HepG2 (cell line): ENCODE results near the gene ICE2.

ENCODE experiments used
- CBX5 ChIP-seq: sonication (generic); formaldehyde crosslinking; IDR thresholded peaks from 2 replicates; pipeline ENCODE4 v1.4.0; 2020; ENCODE audit warnings: missing genetic modification reagents, borderline replicate concordance
- GABPA ChIP-seq, 2 experiments: IDR thresholded peaks; 2 replicates each; pipeline ENCODE4 v1.6.1; 2011 to 2016; ENCODE audit warnings: low read depth in 2 of 2, low read length in 1 of 2, missing biosample characterization in 1 of 2, missing genetic modification characterization in 1 of 2
- HNF4A ChIP-seq: sonication (generic); formaldehyde crosslinking; IDR thresholded peaks from 2 replicates; pipeline ENCODE4 v1.4.0; 2020; ENCODE audit warnings: missing genetic modification reagents
- RAD21 ChIP-seq: fragments of 450-650 bp; formaldehyde crosslinking; IDR thresholded peaks from 2 replicates; pipeline ENCODE4 v1.5.0; 2020; ENCODE audit warnings: mild to moderate bottlenecking
- RBM22 ChIP-seq: fragments of 200-400 bp; formaldehyde crosslinking; optimal IDR thresholded peaks from 2 replicates; pipeline ENCODE3; 2017; ENCODE audit warnings: mild to moderate bottlenecking, low read length, moderate library complexity
- TAF1 ChIP-seq: sonication (generic); formaldehyde crosslinking; IDR thresholded peaks from 2 replicates; pipeline ENCODE4 v1.4.0; 2020; ENCODE audit warnings: missing genetic modification reagents
- YY1 ChIP-seq: IDR thresholded peaks from 2 replicates; pipeline ENCODE4 v1.6.1; 2011; ENCODE audit warnings: low read length, low read depth, moderate library complexity, mild to moderate bottlenecking; ENCODE audit not compliant: insufficient read depth, insufficient replicate concordance
- ZFP37 ChIP-seq: sonication (generic); formaldehyde crosslinking; IDR thresholded peaks from 2 replicates; pipeline ENCODE4 v1.4.0; 2020; ENCODE audit warnings: missing genetic modification reagents, borderline replicate concordance
- ZKSCAN1 ChIP-seq: fragments of 150-350 bp; IDR thresholded peaks from 2 replicates; pipeline ENCODE4 v1.6.1; 2014; ENCODE audit warnings: low read length
- ZNF138 ChIP-seq: sonication (generic); formaldehyde crosslinking; IDR thresholded peaks from 2 replicates; pipeline ENCODE4 v1.5.0; 2020; ENCODE audit warnings: mild to moderate bottlenecking, low read depth, missing genetic modification reagents
- ZNF225 ChIP-seq: sonication (generic); formaldehyde crosslinking; IDR thresholded peaks from 2 replicates; pipeline ENCODE4 v1.4.0; 2020; ENCODE audit warnings: mild to moderate bottlenecking, missing genetic modification reagents
- ZNF558 ChIP-seq: sonication (generic); formaldehyde crosslinking; IDR thresholded peaks from 2 replicates; pipeline ENCODE4 v1.9.0; 2022; ENCODE audit warnings: mild to moderate bottlenecking, missing genetic modification reagents, borderline replicate concordance
- TF ChIP-seq, protein P1 (sequence below): sonication (generic); formaldehyde crosslinking; IDR thresholded peaks from 2 replicates; pipeline ENCODE4 v1.5.0; 2020; ENCODE audit warnings: mild to moderate bottlenecking, missing genetic modification reagents, moderate library complexity
- TF ChIP-seq, protein P2 (sequence below): sonication (generic); formaldehyde crosslinking; IDR thresholded peaks from 2 replicates; pipeline ENCODE4 v1.4.0; 2020; ENCODE audit warnings: missing genetic modification reagents, borderline replicate concordance

DNA sequence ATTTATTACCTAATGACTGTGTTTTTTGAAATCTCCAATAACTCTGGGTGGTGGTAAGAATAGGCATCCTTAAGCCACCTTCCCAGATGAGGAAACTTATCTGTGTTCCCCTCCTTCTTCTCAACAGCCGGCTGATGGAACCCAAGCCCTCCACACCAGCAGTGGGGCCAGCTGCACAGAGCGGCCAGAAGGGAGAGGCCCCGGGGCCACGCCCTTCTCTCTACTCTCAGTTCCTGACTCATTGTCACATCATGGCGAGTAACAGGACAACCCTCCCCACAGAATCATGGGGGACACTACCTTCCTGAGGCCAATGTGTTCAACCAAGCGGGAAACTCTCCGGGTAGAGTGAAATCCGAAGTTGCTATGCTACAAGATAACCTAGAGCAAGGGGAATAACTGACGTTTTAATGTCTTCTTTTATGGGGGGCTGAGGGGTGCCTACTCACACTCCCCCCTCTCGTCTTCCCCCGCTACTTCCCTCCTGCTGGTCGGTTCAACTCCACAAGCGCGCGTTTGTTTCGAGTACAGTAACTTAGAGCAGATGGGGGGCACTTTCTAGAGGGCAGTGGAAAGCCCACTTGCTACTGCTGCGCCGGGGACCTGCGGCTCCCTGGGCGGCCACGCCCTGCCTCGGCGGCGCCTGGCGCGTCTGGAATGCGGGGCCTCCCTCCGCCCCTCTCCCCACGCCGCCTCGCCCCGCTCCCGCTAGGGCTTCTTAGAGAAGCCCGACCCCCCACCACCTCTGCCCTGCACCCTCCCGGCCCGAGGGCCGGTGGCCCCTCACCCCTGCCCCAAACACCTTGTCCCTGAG is 81.8 kb downstream of the ICE2 start:
- TF ChIP-seq RBM22 (no peak), ZFP37 (CRISPR knock-in tag) (no peak), RAD21 (CRISPR knock-in tag) (no peak), ZNF138 (no peak), ZKSCAN1 (no peak), ZNF225 (no peak), HNF4A (no peak), CBX5 (no peak), GABPA (IDR thresholded peaks at IDR 0.05; ENCODE audit: low read depth, low read length) (no peak), GABPA (CRISPR knock-in tag; IDR thresholded peaks at IDR 0.05; ENCODE audit: low read depth) (no peak), YY1 (no peak), ZNF558 (CRISPR knock-in tag) (no peak), TAF1 (CRISPR knock-in tag) (no peak)
- TF ChIP-seq, protein P1, sequence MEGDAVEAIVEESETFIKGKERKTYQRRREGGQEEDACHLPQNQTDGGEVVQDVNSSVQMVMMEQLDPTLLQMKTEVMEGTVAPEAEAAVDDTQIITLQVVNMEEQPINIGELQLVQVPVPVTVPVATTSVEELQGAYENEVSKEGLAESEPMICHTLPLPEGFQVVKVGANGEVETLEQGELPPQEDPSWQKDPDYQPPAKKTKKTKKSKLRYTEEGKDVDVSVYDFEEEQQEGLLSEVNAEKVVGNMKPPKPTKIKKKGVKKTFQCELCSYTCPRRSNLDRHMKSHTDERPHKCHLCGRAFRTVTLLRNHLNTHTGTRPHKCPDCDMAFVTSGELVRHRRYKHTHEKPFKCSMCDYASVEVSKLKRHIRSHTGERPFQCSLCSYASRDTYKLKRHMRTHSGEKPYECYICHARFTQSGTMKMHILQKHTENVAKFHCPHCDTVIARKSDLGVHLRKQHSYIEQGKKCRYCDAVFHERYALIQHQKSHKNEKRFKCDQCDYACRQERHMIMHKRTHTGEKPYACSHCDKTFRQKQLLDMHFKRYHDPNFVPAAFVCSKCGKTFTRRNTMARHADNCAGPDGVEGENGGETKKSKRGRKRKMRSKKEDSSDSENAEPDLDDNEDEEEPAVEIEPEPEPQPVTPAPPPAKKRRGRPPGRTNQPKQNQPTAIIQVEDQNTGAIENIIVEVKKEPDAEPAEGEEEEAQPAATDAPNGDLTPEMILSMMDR (CRISPR knock-in tag) = no peak
- TF ChIP-seq, protein P2, sequence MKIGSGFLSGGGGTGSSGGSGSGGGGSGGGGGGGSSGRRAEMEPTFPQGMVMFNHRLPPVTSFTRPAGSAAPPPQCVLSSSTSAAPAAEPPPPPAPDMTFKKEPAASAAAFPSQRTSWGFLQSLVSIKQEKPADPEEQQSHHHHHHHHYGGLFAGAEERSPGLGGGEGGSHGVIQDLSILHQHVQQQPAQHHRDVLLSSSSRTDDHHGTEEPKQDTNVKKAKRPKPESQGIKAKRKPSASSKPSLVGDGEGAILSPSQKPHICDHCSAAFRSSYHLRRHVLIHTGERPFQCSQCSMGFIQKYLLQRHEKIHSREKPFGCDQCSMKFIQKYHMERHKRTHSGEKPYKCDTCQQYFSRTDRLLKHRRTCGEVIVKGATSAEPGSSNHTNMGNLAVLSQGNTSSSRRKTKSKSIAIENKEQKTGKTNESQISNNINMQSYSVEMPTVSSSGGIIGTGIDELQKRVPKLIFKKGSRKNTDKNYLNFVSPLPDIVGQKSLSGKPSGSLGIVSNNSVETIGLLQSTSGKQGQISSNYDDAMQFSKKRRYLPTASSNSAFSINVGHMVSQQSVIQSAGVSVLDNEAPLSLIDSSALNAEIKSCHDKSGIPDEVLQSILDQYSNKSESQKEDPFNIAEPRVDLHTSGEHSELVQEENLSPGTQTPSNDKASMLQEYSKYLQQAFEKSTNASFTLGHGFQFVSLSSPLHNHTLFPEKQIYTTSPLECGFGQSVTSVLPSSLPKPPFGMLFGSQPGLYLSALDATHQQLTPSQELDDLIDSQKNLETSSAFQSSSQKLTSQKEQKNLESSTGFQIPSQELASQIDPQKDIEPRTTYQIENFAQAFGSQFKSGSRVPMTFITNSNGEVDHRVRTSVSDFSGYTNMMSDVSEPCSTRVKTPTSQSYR = no peak
